HepG2 (cell line): ENCODE data around the gene RNGTT. TPM values are rescaled to one million over a fixed set of nuclear protein-coding genes. Genes with fewer than 3 reads are reported as not detected.

ENCODE experiments used
- ATF7-NPFF ChIP-seq: sonication (generic); formaldehyde crosslinking; IDR thresholded peaks from 2 replicates; pipeline ENCODE4 v1.8.1; 2023; ENCODE audit warnings: mild to moderate bottlenecking, low read depth, missing genetic modification reagents, moderate library complexity
- CENPT ChIP-seq: sonication (generic); formaldehyde crosslinking; IDR thresholded peaks from 2 replicates; pipeline ENCODE4 v1.8.0; 2022; ENCODE audit warnings: low read depth, mild to moderate bottlenecking, moderate library complexity, missing genetic modification reagents
- GABPA ChIP-seq, 2 experiments: IDR thresholded peaks; 2 replicates each; pipeline ENCODE4 v1.6.1; 2011 to 2016; ENCODE audit warnings: low read depth in 2 of 2, low read length in 1 of 2, missing biosample characterization in 1 of 2, missing genetic modification characterization in 1 of 2
- GATAD2A ChIP-seq: IDR thresholded peaks from 2 replicates; pipeline ENCODE4 v1.6.1; 2016
- GZF1 ChIP-seq: sonication (generic); formaldehyde crosslinking; IDR thresholded peaks from 2 replicates; pipeline ENCODE4 v1.5.1; 2020; ENCODE audit warnings: mild to moderate bottlenecking, missing genetic modification reagents
- JUN ChIP-seq: sonication (generic); formaldehyde crosslinking; IDR thresholded peaks from 2 replicates; pipeline ENCODE4 v1.4.0; 2020; ENCODE audit warnings: mild to moderate bottlenecking, missing genetic modification reagents
- MIXL1 ChIP-seq: IDR thresholded peaks from 2 replicates; pipeline ENCODE4 v1.6.1; 2016
- PHB2 ChIP-seq: fragments of 450-650 bp; IDR thresholded peaks from 2 replicates; pipeline ENCODE4 v1.6.1; 2018; ENCODE audit not compliant: partially characterized antibody
- PHF20 ChIP-seq: sonication (generic); formaldehyde crosslinking; IDR thresholded peaks from 2 replicates; pipeline ENCODE4 v1.5.0; 2020; ENCODE audit warnings: mild to moderate bottlenecking, missing genetic modification reagents
- POGZ ChIP-seq: sonication (generic); formaldehyde crosslinking; IDR thresholded peaks from 2 replicates; pipeline ENCODE4 v1.4.0; 2020; ENCODE audit warnings: mild to moderate bottlenecking, missing genetic modification reagents
- PRDM4 ChIP-seq: sonication (generic); formaldehyde crosslinking; IDR thresholded peaks from 2 replicates; pipeline ENCODE4 v1.9.0; 2021; ENCODE audit warnings: missing genetic modification reagents, borderline replicate concordance
- RBAK ChIP-seq: sonication (generic); formaldehyde crosslinking; IDR thresholded peaks from 2 replicates; pipeline ENCODE4 v1.5.1; 2020; ENCODE audit warnings: mild to moderate bottlenecking, missing genetic modification reagents
- RXRA ChIP-seq: sonication (generic); formaldehyde crosslinking; IDR thresholded peaks from 2 replicates; pipeline ENCODE4 v1.5.1; 2020; ENCODE audit warnings: missing genetic modification reagents
- SP1 ChIP-seq, 2 experiments: fragments of 450-650 bp in 1 of 2; sonication (generic) in 1 of 2; formaldehyde crosslinking in 1 of 2; IDR thresholded peaks; 2 replicates each; pipeline versions ENCODE4 v1.4.0 to v1.6.1; 2016 to 2020; ENCODE audit warnings: missing genetic modification reagents in 1 of 2
- THAP9 ChIP-seq: sonication (generic); formaldehyde crosslinking; IDR thresholded peaks from 2 replicates; pipeline ENCODE4; 2020; ENCODE audit warnings: missing genetic modification reagents, mild to moderate bottlenecking, borderline replicate concordance
- ZFP91 ChIP-seq: sonication (generic); formaldehyde crosslinking; IDR thresholded peaks from 2 replicates; pipeline ENCODE4 v1.9.0; 2022; ENCODE audit warnings: missing genetic modification reagents, mild to moderate bottlenecking, borderline replicate concordance
- ZMYM4 ChIP-seq: sonication (generic); formaldehyde crosslinking; IDR thresholded peaks from 2 replicates; pipeline ENCODE4 v1.8.1; 2023; ENCODE audit warnings: mild to moderate bottlenecking, missing genetic modification reagents
- ZNF12 ChIP-seq: sonication (generic); formaldehyde crosslinking; IDR thresholded peaks from 2 replicates; pipeline ENCODE4 v1.5.0; 2020; ENCODE audit warnings: missing genetic modification reagents
- ZNF280B ChIP-seq: sonication (generic); formaldehyde crosslinking; IDR thresholded peaks from 2 replicates; pipeline ENCODE4 v1.5.0; 2020; ENCODE audit warnings: missing genetic modification reagents, mild to moderate bottlenecking, borderline replicate concordance
- ZNF441 ChIP-seq: sonication (generic); formaldehyde crosslinking; IDR thresholded peaks from 2 replicates; pipeline ENCODE4 v1.7.0; 2021; ENCODE audit warnings: missing genetic modification reagents, borderline replicate concordance
- ZNF792 ChIP-seq: IDR thresholded peaks from 2 replicates; pipeline ENCODE4 v1.6.1; 2016
- polyA plus RNA-seq, 8 experiments: library from polyadenylated mRNA; depleted of rRNA in 3 of 8; stranded (reverse) in 7 of 8; unstranded in 1 of 8; fragments of >200 nt; fragmentation: Illumina TruSeq in 4 of 8; extraction: Trizol in 4 of 8; gene quantifications; 2 replicates each; pipeline versions ENCODE4 v1.2.1 to v1.2.3, GENCODE V29; 2011 to 2016; ENCODE audit warnings: low read depth in 4 of 8, missing spikeins in 1 of 8, mixed read lengths in 1 of 8; ENCODE audit not compliant: insufficient read depth in 1 of 8
- total RNA-seq, 5 experiments: library from RNA; depleted of rRNA; stranded (reverse); fragments of >200 nt; fragmentation: Illumina TruSeq; extraction: Trizol; gene quantifications; 2 replicates each; pipeline ENCODE4 v1.2.3, GENCODE V29; 2016; ENCODE audit warnings: low read depth in 1 of 5

Gene RNGTT
- total and polyA plus RNA-seq, 2 of the 13 experiments (the other 11 are each of a cell fraction or from before 2014, with no cell fraction given): 6.0 to 22.6 TPM

GRCh38 chr6:88972504-88973423 is 9.3 kb upstream of the RNGTT start (continued):
- 0 out of 2 replicates have a peak, but pooled peaks have one; percentile 44 for TF ChIP-seq JUN
- peak; percentile 71 for TF ChIP-seq MIXL1 (CRISPR knock-in tag)
- no peak for TF ChIP-seq GABPA (IDR thresholded peaks at IDR 0.05; ENCODE audit: low read depth, low read length)
- no peak; the same call in none of the 2 replicates for TF ChIP-seq GABPA (CRISPR knock-in tag; IDR thresholded peaks at IDR 0.05; ENCODE audit: low read depth)
- TF ChIP-seq ZFP91 (CRISPR knock-in tag): no peak
- peak; percentile 74 for TF ChIP-seq POGZ
- peak; percentile 69; the same call in 1 of the 2 replicates for TF ChIP-seq RXRA (CRISPR knock-in tag)
- no peak; the same call in 1 of the 2 replicates for TF ChIP-seq ZMYM4
- TF ChIP-seq ATF7-NPFF: no peak
- no peak for TF ChIP-seq CENPT (CRISPR knock-in tag)
- TF ChIP-seq THAP9 (CRISPR knock-in tag): no peak
- TF ChIP-seq ZNF280B (CRISPR knock-in tag): no peak
- TF ChIP-seq ZNF441: no peak
- peak; percentile 84; the same call in 1 of the 2 replicates for TF ChIP-seq ZNF12 (CRISPR knock-in tag)
- no peak for TF ChIP-seq GZF1 (CRISPR knock-in tag)
- TF ChIP-seq PHB2: no peak
- peak; percentile 77 for TF ChIP-seq GATAD2A (CRISPR knock-in tag)
- TF ChIP-seq RBAK (CRISPR knock-in tag): no peak
- no peak for TF ChIP-seq PHF20
- TF ChIP-seq PRDM4 (CRISPR knock-in tag): no peak
- TF ChIP-seq ZNF792: no peak
- no peak for TF ChIP-seq SP1 (IDR thresholded peaks at IDR 0.05)
- no peak for TF ChIP-seq SP1 (CRISPR knock-in tag; IDR thresholded peaks at IDR 0.05)
